ENCODE data around the gene MYO5A. TPM values are rescaled to one million over a fixed set of nuclear protein-coding genes. Genes with fewer than 3 reads are reported as not detected.

Gene MYO5A
- total and polyA plus RNA-seq, 2 donors (not counting 1 experiment from before 2014, with no cell fraction given): 12.2 to 44.4 TPM

DNA sequence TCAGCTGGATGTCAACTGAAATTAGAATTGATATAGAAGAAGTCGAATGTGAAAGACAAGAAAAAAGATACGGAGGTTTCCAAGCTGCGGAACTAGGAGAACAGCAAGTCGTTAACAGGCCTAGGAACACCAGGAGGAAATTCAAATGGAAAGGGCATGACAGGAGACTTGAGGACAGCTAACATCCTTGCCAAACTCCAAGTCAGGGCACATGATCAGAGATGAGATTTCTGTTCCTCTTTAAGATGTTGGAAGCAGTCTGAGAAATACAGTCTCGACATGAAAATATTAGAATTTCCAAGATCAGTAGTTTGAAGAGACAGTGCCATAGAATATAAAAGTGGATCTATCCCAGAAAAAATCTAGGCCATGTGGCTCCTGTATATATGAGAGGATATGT is 5.0 kb downstream of the MYO5A start:
- CTCF ChIA-PET: no interaction called here
- DNase-seq (no peak), ATAC-seq (ENCODE audit: low read depth) (no peak)
- Histone ChIP-seq H3K9ac (ENCODE audit: low read length) (no peak overlapping the region), H4K20me1 (ENCODE audit: control insufficient read depth, insufficient read depth, low read length, poor library complexity, severe bottlenecking) (peaks cover 44% of the 10 kb centered on the region), H3K36me3 (replicated peaks in 1 of 2; ENCODE audit: control extremely low read depth in 1 of 2, control insufficient read depth in 1 of 2, extremely low read depth in 1 of 2, insufficient read depth in 2 of 2, low read length in 1 of 2) (no peaks in the 10 kb centered on the region), H3K4me2 (replicated peaks; ENCODE audit: low read depth, low read length, poor library complexity, severe bottlenecking) (no peak overlapping the region), H3K4me3 (ENCODE audit: control extremely low read depth in 1 of 5, extremely low read depth in 1 of 5, insufficient read depth in 1 of 5, low read depth in 2 of 5, low read length in 4 of 5) (no peak overlapping the region), H3K9me3 (ENCODE audit: control extremely low read depth in 1 of 3, control insufficient read depth in 2 of 3, insufficient read depth in 1 of 3, low read length in 2 of 3) (no peaks in the 10 kb centered on the region), H3K27ac (ENCODE audit: low read length in 2 of 2) (no peak overlapping the region), H3K27me3 (replicated peaks in 1 of 4; ENCODE audit: control extremely low read depth in 1 of 4, control insufficient read depth in 3 of 4, insufficient read depth in 4 of 4, low read length in 3 of 4) (no peaks in the 10 kb centered on the region), H2AFZ (ENCODE audit: insufficient read depth, low read depth, low read length, poor library complexity, severe bottlenecking) (no peak overlapping the region), H3K79me2 (ENCODE audit: control insufficient read depth, insufficient read depth, low read length) (peaks cover 94% of the 10 kb centered on the region), H3K4me1 (ENCODE audit: control insufficient read depth in 2 of 2, insufficient read depth in 2 of 2, low read length in 2 of 2) (peaks cover 12 to 17% of the 10 kb centered on the region in 2 donors)
- no peaks in the 10 kb centered on the region for H3K27me3 Mint-ChIP-seq
- intact Hi-C loops (cut with micrococcal nuclease): no loop called here
- no peak overlapping the region for H3K27ac Mint-ChIP-seq
- POLR2A ChIA-PET: no interaction called here
- peaks cover 50% of the 10 kb centered on the region for H3K4me1 Mint-ChIP-seq
- H3K4me3 Mint-ChIP-seq: no peak overlapping the region
- 93% methylated on average over 2 of the region's 5 CpGs for WGBS (ENCODE audit: insufficient coverage)
- no peak for TF ChIP-seq EZH2 (IDR thresholded peaks at IDR 0.05; ENCODE audit: borderline replicate concordance, insufficient read depth, low read depth, low read length, poor library complexity, severe bottlenecking)
- TF ChIP-seq, protein P1, sequence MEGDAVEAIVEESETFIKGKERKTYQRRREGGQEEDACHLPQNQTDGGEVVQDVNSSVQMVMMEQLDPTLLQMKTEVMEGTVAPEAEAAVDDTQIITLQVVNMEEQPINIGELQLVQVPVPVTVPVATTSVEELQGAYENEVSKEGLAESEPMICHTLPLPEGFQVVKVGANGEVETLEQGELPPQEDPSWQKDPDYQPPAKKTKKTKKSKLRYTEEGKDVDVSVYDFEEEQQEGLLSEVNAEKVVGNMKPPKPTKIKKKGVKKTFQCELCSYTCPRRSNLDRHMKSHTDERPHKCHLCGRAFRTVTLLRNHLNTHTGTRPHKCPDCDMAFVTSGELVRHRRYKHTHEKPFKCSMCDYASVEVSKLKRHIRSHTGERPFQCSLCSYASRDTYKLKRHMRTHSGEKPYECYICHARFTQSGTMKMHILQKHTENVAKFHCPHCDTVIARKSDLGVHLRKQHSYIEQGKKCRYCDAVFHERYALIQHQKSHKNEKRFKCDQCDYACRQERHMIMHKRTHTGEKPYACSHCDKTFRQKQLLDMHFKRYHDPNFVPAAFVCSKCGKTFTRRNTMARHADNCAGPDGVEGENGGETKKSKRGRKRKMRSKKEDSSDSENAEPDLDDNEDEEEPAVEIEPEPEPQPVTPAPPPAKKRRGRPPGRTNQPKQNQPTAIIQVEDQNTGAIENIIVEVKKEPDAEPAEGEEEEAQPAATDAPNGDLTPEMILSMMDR (IDR thresholded peaks at IDR 0.05): no peak
- no peaks in the 10 kb centered on the region for H3K9me3 Mint-ChIP-seq (ENCODE audit: insufficient read depth)

DNA sequence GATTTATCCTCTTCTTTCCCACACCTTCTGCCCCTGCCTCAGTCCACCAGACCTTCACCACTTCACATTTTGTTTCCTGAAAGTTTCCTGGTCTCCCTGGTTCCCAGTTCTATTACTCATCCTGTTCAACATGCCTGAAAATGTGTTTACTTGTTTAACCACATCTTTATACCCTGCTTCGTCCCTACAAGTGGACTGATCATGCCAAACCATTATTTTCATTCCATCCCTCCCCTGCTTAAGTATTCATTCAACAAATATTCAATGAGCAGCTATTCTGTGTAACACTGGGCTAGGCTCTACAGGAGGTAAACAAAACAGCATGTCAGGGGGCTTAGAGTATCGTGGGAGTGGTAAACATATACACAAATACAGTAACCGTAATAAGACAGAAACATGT is 5.5 kb downstream of the MYO5A start:
- Histone ChIP-seq H3K4me3 (ENCODE audit: control extremely low read depth in 1 of 5, extremely low read depth in 1 of 5, insufficient read depth in 1 of 5, low read depth in 2 of 5, low read length in 4 of 5) (no peak overlapping the region), H3K36me3 (replicated peaks in 1 of 2; ENCODE audit: control extremely low read depth in 1 of 2, control insufficient read depth in 1 of 2, extremely low read depth in 1 of 2, insufficient read depth in 2 of 2, low read length in 1 of 2) (no peaks in the 10 kb centered on the region), H3K27ac (ENCODE audit: low read length in 2 of 2) (no peak overlapping the region), H3K4me1 (ENCODE audit: control insufficient read depth in 2 of 2, insufficient read depth in 2 of 2, low read length in 2 of 2) (peaks cover 15 to 17% of the 10 kb centered on the region in 2 donors), H3K9me3 (ENCODE audit: control extremely low read depth in 1 of 3, control insufficient read depth in 2 of 3, insufficient read depth in 1 of 3, low read length in 2 of 3) (no peaks in the 10 kb centered on the region), H3K4me2 (replicated peaks; ENCODE audit: low read depth, low read length, poor library complexity, severe bottlenecking) (no peak overlapping the region), H3K9ac (ENCODE audit: low read length) (no peak overlapping the region), H4K20me1 (ENCODE audit: control insufficient read depth, insufficient read depth, low read length, poor library complexity, severe bottlenecking) (peaks cover 46% of the 10 kb centered on the region), H2AFZ (ENCODE audit: insufficient read depth, low read depth, low read length, poor library complexity, severe bottlenecking) (no peak overlapping the region), H3K79me2 (ENCODE audit: control insufficient read depth, insufficient read depth, low read length) (peaks cover 96% of the 10 kb centered on the region), H3K27me3 (replicated peaks in 1 of 4; ENCODE audit: control extremely low read depth in 1 of 4, control insufficient read depth in 3 of 4, insufficient read depth in 4 of 4, low read length in 3 of 4) (no peaks in the 10 kb centered on the region)
- DNase-seq: no peak
- Mint-ChIP-seq H3K27ac (peak overlapping the region; percentile 3), H3K27me3 (no peaks in the 10 kb centered on the region), H3K9me3 (ENCODE audit: insufficient read depth) (no peaks in the 10 kb centered on the region), H3K4me1 (peaks cover 54% of the 10 kb centered on the region), H3K4me3 (no peak overlapping the region)
- ATAC-seq (ENCODE audit: low read depth): no peak
- 100% methylated on average over 1 of the region's 3 CpGs for WGBS (ENCODE audit: insufficient coverage)
- intact Hi-C loops (cut with micrococcal nuclease): no loop called here
- ChIA-PET POLR2A (no interaction called here), CTCF (interaction anchor here (0.7 kb wide), 1 partner anchor 16 kb away, joined by 3 read pairs; no protein-coding TSS in a partner anchor)
- TF ChIP-seq EZH2 (IDR thresholded peaks at IDR 0.05; ENCODE audit: borderline replicate concordance, insufficient read depth, low read depth, low read length, poor library complexity, severe bottlenecking): no peak
- TF ChIP-seq, protein P1 (IDR thresholded peaks at IDR 0.05): no peak

Measured in B cell (primary cell).